NCI-H69 (cell line): ENCODE data around the gene LPGAT1.
"Not testable (repeated sequence)": the region's sequence is repeated elsewhere in the genome, so short reads cannot be mapped to it uniquely, and the experiment has no call there.

Experiments
- DNase-seq: peaks from one replicate; lab custom pipeline; 2025; lab: John Stamatoyannopoulos, UW

LPGAT1 gene

DNA sequence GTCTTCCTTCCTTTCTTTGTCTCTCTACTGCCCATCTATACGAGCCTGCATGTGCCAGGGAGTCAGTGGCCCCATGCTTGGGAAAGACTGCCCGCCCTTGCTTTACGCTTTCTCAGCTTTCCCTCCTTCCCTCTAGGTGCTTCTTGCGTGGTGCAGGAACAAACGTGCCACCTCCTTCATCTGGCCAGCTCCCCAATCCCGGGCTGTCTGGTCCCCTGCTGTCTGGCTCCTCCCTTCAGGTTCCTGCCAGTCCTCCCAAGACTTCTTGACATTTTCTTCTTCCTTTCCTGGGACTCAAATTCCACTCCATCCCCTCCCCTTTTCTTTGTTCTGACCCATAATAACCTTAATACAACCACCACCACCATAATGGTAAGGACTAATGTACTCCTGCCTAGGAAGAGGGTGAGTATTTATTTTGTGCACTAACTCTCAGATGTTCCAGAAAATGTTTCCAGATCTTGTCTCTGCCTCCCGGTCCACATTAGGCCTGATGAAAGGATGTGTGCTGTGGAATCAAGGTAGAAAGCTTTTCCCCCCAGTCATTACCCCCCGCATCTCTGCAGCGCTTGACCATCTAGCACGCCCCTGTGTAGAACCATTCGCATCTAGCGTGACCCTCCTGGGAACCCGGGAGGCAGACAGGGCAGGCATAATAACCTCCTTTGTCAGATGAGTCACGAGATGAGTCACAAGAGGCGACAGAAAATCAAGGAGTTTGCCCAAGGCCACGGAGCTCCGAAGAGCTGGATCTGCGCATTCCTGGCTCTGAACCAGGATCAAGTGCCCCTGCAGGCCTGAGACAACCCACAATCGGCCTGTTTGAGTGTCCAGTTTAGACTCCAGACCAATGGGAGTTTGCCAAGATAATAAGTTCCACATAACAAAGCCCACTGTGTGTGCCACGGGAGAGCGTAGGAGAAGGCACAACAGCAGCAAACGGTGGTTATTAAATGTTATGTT is 95.1 kb downstream of the LPGAT1 start:
- peak; percentile 90 for DNase-seq

DNA sequence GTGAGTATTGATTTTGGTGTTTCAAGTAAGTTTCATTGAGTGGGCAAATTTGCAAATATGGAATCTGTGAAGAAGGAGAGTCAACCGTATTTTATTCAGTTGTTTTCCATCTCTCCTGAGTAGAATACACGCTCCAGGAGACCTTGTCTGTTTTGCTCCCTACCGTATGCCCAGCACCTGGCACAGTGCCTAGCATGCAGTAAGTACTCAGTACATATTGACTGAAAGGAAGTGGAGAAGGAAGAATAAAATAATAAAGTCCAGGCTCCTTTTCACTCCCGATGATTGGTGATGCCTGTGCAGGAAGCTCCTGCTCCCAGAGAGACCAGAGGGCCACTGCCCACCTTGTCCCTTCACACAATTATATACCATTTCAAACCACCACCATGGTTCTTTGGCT is 95.8 kb downstream of the LPGAT1 start:
- peak; percentile 98 for DNase-seq

DNA sequence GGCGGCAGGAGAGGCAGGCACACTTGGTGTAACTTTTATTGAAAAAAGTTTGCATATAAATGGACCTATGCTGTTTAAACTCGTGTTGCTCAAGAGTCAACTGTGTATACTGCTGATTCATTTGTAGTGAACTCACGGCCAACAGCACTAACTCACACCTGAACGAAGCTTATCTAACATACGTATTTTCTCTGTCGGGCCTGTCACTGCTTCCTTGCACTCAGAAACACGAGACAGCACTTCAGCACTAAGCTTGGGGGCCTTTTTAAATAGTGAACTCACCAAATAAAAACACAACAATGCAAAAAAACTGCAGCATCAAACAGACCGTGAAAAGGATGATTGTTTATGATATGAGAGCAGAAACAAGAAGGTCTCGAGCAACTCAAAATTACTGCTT is 96.2 kb downstream of the LPGAT1 start:
- DNase-seq: peak; percentile 78

- DNase-seq: peak; percentile 53
Measured at GRCh38 chr1:211732293-211732980, 98.1 kb downstream of the LPGAT1 start.

DNA sequence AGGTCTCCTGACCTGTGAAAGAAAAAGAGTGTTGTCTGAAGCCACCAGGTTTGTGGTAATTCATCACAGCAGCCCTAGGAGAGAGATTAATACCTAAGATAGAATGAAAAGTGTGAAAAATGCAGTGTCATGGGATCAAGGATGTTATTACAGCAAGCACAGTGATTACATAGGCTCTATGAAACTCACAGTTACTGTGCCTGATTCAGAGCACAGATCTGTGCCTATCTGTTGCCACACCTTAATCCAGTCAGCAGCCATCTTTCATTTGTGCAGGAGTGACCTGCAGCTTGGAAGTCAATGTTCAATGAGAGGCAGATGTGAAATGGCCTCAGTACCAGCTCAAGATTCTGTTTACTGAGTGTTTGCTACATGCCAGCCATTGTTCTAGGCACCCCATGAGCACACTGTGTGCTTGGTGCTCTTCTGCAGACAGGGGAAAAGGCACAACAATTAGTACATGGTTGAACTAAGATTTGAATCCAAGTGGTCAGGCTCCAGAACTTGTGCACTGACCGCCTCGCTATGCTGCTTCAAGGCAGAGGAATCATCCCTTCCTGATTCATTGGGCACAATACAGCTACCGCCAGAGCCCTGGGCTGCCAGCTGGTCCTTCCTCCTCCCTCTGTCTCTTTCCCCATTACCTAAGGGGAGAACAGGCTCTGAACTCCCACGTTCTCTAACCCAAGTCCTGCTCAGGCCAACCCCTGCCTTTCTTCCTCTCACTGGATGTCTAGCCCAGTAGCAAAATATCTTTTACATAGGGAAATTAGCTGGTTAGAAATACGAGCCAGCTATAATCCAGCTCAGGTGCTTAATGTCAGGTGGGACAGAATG is 98.9 kb downstream of the LPGAT1 start:
- DNase-seq: peak; percentile 77

DNA sequence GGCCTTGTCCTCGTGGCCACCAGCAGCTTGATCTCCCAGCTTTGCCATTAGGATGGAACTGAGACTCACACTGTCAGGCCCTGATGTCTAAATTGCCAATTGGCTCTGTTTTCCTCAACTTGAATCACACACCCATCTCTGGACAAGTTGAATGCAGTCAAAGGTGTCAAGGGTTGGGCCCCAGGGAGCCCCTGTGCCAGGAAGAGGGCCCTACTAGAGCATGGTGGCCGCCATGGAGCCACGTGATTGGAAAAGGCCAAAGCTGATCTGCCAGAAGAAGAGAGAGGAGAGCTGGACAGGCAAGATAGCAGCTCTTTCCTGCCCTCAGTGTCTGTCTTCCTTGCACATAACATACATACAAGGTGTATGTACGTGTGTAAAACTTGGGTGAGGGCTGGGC is 100.2 kb downstream of the LPGAT1 start:
- DNase-seq: no peak

DNA sequence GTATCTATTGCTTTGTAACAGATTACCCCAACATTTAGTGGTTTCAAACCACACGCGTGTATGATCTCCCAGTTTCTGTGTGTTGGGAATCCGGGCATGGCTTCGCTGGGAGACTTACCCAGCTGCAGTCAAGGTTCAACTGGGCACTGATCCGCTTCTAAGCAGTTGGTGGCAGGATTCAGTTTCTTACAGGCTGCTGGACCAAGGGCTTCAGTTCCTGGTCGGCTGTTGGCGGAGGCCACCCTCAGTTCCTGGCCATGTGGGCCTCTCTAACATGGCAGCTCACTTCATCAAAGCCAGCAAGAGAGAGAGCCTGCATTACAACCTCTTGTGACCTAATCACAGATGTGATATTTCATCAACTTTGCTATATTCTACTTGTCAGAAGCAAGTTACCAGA is 101.3 kb downstream of the LPGAT1 start:
- DNase-seq: no peak

DNA sequence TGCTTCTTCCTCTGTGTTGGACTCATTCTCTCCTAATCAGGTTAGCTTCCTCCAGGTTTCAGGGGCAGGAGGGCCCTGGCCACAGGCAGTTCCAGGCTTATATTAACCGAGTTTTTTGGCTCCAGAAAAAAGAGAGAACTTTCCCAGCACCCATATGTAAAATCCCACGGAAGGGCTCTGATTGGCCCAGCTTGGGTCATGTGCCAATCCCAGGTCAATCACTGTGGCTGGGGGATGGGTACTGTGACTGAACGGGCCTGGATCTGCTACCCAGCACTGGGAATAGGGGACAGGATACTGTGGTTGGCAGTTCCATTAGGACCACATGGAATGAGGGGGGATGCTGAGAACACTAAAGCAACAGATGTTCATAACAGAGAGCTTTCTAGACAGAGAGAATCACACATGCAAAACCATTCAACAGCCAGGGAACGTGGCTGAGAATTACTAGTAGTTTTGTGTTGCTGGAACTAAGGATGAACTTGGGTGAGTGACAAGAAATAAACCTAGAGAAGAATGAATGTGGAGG is 104.0 kb downstream of the LPGAT1 start:
- peak; percentile 12 for DNase-seq

DNA sequence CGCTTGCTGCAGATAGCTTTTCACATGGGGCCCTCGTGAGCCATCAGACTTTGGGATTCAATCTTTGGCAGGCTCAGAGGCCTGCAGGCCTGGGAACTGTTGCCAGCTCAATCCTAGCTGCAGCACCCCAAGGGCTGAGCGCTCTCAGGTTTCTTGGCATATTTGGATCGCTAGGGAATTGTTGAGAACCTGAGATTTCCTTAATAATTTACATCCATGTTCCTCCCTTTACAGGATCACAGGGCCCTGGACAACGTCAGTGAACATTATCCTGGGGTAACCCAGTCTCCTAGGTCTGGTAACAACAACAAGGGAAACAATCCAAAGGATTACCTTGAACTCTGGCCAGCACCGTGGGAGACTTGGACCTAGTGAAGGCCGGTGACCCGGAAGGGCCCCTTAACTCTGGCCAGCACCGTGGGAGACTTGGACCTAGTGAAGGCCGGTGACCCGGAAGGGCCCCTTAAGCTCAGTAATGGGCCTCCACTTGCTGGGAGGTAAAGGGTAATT is 105.8 kb downstream of the LPGAT1 start:
- DNase-seq: no peak

DNA sequence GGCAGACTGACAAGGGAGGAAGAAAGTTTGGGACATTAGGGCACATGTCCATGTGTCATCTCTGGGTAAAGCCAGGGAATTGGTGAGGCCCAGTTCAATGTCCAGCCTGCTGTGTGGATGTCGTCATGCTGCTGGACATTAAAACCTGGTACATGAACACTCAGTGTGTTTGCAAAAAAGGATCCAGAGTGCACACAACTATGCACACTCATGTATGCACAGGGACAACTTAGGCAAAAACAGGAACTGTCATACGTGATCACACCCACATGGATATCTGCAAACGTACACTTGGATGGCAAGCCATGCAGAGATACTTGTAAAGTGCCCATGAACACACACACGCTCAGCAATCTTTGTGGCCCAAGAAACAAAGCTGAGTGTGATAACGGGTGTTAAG is 107.3 kb downstream of the LPGAT1 start:
- no peak for DNase-seq

DNA sequence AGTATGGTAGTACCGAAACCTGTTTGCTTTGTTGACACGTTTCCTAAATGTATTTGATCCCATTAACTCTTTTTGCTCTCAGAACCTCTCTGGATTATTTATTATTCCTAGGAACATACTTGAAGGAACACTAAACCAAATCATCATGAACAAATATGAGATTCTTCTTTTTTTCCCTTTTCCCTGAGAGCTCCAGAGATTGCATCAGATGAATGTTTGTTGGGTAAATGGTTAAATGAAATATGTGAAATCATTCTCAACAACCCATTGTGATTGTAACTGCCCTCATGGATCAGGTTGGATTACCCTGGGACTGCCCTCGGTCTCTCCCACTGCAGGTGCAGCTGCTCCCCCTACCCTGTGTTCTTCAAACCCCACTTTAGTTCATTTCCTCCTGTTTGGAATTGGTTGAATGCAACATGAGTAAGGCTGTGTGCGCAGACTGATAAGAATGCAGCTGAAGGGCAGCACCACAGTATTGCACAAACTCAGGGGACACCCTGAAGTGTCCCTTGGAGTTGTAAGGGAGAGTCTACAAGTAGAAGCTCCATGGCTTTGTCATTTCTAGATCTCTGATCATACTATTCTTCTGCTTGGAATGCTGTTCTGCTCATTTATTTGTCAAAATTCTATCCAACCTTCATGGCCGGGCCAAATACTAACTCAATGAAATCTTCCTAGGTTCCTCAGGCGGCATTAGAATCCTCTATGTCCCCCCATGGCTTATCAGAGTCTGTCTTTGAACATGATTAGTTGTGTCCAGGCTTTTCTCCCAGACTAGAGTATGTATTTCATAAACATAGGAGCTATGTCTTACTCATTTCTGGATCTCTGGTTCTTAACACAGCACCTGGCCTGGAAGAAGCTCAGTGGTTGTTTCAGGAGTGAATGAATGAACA is 108.0 kb downstream of the LPGAT1 start:
- no peak for DNase-seq

GRCh38 chr1:211716555-211716954 is 114.0 kb downstream of the LPGAT1 start:
- not testable (repeated sequence) for DNase-seq

- DNase-seq: peak; percentile 72
Measured at GRCh38 chr1:211715971-211716370, 114.6 kb downstream of the LPGAT1 start.

DNA sequence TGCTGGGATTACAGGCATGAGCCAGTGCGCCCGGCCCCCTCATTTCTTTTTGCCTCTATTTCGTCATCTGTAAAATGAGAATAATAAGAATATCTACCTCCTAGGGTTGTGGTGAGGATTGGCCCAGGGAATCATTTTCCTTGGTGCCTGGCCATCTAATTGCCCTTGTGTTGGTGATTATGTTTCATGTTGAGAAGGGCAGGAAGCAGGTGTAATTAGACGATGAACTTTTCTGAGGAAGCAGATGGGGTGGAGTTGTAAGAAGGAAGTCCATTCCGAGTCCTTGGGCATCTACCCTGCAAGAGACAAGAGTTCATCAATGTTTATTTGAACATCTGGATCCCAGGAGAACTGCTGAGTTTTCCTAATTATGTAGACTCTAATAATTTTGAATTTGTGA is 116.4 kb downstream of the LPGAT1 start:
- peak; percentile 76 for DNase-seq

- DNase-seq: no peak
Measured at GRCh38 chr1:211713231-211713630, 117.3 kb downstream of the LPGAT1 start.

DNA sequence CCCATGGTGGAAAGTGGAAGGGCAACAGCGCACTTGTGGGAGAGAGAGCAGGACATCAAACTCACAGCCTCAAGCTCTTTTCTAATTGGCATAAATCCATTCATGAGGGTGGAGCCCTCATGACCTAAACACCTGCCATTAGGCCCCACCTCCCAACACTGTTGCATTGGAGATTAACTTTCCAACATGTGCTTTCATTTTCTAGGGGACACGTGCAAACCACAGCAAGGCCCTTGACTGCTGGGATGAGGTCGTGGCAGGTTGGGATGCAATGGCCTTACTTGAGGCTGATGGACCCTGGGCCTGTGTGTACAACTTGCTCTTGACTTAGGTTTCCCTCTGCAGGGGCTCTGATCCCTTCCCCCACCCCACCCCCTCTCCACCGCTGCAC is 119.3 kb downstream of the LPGAT1 start:
- DNase-seq: peak; percentile 10

- no peak for DNase-seq
Measured at GRCh38 chr1:211710566-211711314, 119.8 kb downstream of the LPGAT1 start.

DNA sequence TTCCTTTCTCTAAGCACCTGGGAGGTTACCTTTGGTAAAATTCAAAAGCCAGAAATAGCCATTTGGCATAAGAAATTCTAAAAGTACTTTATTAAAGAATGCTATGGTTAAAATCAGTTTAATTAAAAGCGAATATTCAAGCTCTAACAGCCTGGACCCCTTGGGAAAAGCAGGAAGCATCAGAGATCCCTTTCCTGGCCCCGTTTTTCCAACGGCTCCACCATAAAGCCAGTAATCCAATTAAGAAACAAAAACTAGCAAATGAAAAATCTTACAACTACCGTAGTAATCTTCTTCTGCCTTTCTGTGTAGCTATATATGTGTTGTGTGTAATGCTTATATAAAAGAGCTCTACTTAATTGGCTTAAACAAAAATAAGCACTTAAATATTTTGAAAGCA is 121.6 kb downstream of the LPGAT1 start:
- no peak for DNase-seq

GRCh38 chr1:211708006-211708405 is 122.6 kb downstream of the LPGAT1 start:
- DNase-seq: no peak

DNA sequence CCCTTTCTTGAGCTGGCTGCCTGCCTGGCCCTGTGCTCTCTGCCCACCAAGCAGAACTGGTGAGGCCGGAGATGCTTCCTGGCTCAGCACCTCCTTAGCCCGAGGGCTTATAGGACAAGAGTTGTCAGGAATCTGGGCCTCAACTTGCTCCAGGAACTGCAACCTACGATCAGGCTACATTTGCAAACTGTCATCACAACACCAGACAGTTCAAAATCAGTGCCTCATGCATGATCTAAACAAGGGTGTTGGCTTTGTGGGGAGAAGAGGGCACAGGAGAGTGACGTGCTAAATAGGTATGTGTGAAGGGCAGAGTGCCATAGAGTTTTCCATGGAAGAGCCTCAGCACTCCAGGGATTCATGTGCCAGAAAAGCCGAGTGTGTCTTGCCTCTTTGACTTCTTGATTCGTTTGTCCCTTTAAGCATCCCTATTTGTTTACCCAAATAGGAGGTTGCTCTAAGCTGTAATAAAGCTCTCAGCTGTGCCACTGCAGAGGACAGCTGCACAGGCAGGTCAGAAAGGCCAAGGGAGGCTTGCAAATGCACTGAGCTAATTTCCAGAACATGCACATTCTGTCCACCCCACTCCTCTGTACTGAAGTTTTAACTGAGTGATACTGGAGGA is 125.0 kb downstream of the LPGAT1 start:
- DNase-seq: peak; percentile 57
